ENCODE data around the gene PRX.
A peak's percentile ranks its signal among the peaks of the same experiment; 100 is the strongest.
"Not testable (repeated sequence)": the region's sequence is repeated elsewhere in the genome, so short reads cannot be mapped to it uniquely, and the experiment has no call there.

The PRX gene

GRCh38 chr19:40441719-40442253, 28.6 kb upstream of the PRX start:
- no peak for DNase-seq (ENCODE audit: low read depth in 3 of 3)

- no peak for DNase-seq (ENCODE audit: low read depth in 3 of 3)
Observed at GRCh38 chr19:40438284-40438683, 25.1 kb upstream of the PRX start.

- peak in 1 of 3 experiments; percentile 32 for DNase-seq (ENCODE audit: low read depth in 3 of 3)
Observed at GRCh38 chr19:40433391-40434216, 20.4 kb upstream of the PRX start.

- DNase-seq (ENCODE audit: low read depth in 3 of 3), result not testable (repeated sequence)
Observed at GRCh38 chr19:40432760-40433159, 19.6 kb upstream of the PRX start.

- DNase-seq (ENCODE audit: low read depth in 3 of 3), result no peak
Observed at GRCh38 chr19:40431698-40432097, 18.5 kb upstream of the PRX start.

GRCh38 chr19:40430242-40430641, 17.1 kb upstream of the PRX start:
- DNase-seq (ENCODE audit: low read depth in 3 of 3), result not testable (repeated sequence)

GRCh38 chr19:40428197-40428596, 15.0 kb upstream of the PRX start:
- not testable (repeated sequence) for DNase-seq (ENCODE audit: low read depth in 3 of 3)

GRCh38 chr19:40425450-40426287, 12.5 kb upstream of the PRX start, which contains the start of gene SERTAD1:
TSS of gene SERTAD1 (minus strand) at chr19:40425992. CDS start at chr19:40423546, 2,446 bp downstream.
- peak; percentile 100 for DNase-seq (ENCODE audit: low read depth in 3 of 3)

- no peak for DNase-seq (ENCODE audit: low read depth in 3 of 3)
Observed at GRCh38 chr19:40424637-40425449, 11.7 kb upstream of the PRX start.

- no peak for DNase-seq (ENCODE audit: low read depth in 3 of 3)
Observed at GRCh38 chr19:40423938-40424337, 10.8 kb upstream of the PRX start.

- DNase-seq (ENCODE audit: low read depth in 3 of 3), result no peak
Observed at GRCh38 chr19:40422748-40423566, 9.8 kb upstream of the PRX start.

- DNase-seq (ENCODE audit: low read depth in 3 of 3), result no peak
Observed at GRCh38 chr19:40421993-40422747, 9.0 kb upstream of the PRX start.

GRCh38 chr19:40420766-40421765, 7.9 kb upstream of the PRX start:
- DNase-seq (ENCODE audit: low read depth in 3 of 3), result peak; percentile 38 to 77 (median 52)

GRCh38 chr19:40420451-40420765, 7.2 kb upstream of the PRX start:
- DNase-seq (ENCODE audit: low read depth in 3 of 3), result no peak

GRCh38 chr19:40419780-40420179, 6.6 kb upstream of the PRX start:
- no peak for DNase-seq (ENCODE audit: low read depth in 3 of 3)

- DNase-seq (ENCODE audit: low read depth in 3 of 3), result no peak
Observed at GRCh38 chr19:40419066-40419612, 6.0 kb upstream of the PRX start.

- DNase-seq (ENCODE audit: low read depth in 3 of 3), result no peak
Observed at GRCh38 chr19:40418040-40418439, 4.9 kb upstream of the PRX start.

- no peak for DNase-seq (ENCODE audit: low read depth in 3 of 3)
Observed at GRCh38 chr19:40417643-40417981, 4.4 kb upstream of the PRX start.

Measured in stimulated activated CD4-positive, alpha-beta T cell treated with anti-CD3 and anti-CD28 coated beads, TNF-alpha, amount 100 ng/mL, for 24 hours (primary cell).